Rectal smooth muscle tissue (tissue), 1 donor: ENCODE data around the gene KCNV2.

Experiments
- H3K27ac ChIP-seq: one replicate; pipeline ENCODE4 v1.7.0; 2013; ENCODE audit warnings: low read depth, low read length, inconsistent platforms
- H3K27me3 ChIP-seq: one replicate; pipeline ENCODE4 v1.7.0; 2013; ENCODE audit warnings: low read length; ENCODE audit not compliant: control insufficient read depth, insufficient read depth
- H3K36me3 ChIP-seq: one replicate; pipeline ENCODE4 v1.7.0; 2013; ENCODE audit warnings: low read length; ENCODE audit not compliant: control insufficient read depth, insufficient read depth
- H3K4me1 ChIP-seq: one replicate; pipeline ENCODE4 v1.7.0; 2013; ENCODE audit warnings: low read length; ENCODE audit not compliant: control insufficient read depth, insufficient read depth
- H3K4me3 ChIP-seq: one replicate; pipeline ENCODE4 v1.7.0; 2013; ENCODE audit warnings: low read length
- H3K9ac ChIP-seq: one replicate; pipeline ENCODE4 v1.7.0; 2013; ENCODE audit warnings: low read length

Gene KCNV2

DNA sequence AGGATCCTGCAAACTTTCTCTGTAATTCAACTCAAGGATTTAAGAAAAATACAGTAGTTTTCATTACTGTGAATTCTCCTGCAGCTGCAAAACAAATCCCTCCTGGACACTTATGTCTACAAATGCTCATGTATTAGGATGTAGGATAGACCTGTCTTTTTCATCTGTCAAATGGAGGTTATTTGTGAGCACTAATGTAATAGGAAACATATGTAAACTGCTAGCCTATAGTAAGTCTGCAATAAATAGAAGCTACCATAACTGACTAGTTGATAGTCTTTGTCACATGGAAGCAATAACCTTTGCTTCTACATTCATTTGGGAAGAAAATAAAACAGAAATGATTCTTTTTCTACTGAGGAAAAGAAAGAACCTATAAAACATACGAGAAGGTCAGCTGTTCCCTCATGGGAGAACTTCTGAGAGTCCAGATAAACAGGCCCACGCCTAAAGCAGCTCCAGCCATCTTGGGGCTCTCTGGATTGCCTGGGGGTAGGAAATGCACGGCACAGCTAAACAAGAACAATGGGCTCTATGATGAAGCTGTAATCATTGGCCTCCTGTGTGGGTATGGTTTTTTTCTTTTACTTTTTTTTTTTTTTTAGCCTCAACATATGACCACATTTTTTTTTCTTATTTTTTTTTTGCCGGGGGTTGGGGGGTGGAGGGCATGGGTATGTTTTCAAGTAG, 6.2 kb downstream of the KCNV2 start:
- H3K9ac ChIP-seq, result no peak overlapping the region
- no peak overlapping the region for H3K4me3 ChIP-seq
- no peaks in the 10 kb centered on the region for H3K27me3 ChIP-seq
- H3K36me3 ChIP-seq, result no peaks in the 10 kb centered on the region
- no peaks in the 10 kb centered on the region for H3K4me1 ChIP-seq
- no peak overlapping the region for H3K27ac ChIP-seq

DNA sequence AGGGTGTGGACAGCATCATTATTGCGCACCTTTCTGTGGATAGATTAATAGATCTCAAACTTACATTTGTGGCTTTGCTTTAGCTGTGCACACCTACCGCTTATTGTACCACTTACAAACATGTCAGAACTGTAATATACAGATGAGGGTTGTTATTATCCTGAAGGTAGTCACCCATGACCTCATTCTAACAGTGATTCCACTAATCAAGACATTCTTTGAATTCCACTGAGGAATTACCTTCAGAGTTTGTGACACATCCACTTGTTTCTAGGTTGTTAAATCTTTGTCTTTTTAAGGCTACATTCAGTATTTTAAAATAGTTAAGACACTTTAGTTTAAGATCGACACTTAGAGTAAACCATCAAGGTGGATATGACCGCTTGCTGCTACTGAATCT, 7.8 kb downstream of the KCNV2 start:
- Histone ChIP-seq H3K27me3 (no peaks in the 10 kb centered on the region), H3K9ac (no peak overlapping the region), H3K4me1 (no peaks in the 10 kb centered on the region), H3K4me3 (no peak overlapping the region), H3K36me3 (no peaks in the 10 kb centered on the region), H3K27ac (no peak overlapping the region)

DNA sequence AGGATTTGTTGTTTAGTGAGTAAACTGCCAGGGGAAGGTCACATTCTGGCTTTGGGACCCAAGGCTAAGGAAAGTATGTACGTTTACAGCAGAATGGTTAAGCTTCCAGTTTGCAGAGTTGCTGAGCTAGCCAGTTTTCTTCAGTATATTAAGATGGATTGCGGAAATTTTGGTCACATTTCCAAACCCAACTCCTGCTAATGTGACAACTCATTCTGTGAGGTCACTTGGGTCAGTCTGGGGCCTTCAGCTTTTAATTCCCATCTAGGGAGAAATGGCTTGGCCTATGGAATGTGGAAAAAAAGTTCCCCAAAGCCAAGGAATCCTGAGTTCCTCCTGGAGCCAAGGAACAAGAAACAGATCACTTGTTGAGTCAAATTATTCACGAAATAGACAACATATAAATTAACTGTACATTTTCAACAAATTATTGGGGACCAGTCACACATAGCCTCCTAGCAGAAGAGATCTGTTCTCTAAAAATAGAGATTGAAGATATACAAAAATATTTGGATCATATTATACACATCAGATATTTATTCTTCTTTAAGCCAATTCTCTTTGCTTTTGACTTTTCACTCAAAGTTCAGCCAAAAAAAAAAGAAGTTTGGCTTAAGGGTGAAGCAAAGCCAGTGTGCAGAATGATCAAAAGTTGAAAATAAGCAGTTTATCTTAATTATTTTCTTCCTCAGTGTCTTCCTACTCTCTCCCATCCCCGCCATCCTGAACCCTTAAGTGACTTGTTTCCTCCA, 8.8 kb downstream of the KCNV2 start:
- no peaks in the 10 kb centered on the region for H3K4me1 ChIP-seq
- H3K36me3 ChIP-seq, result no peaks in the 10 kb centered on the region
- H3K9ac ChIP-seq, result no peak overlapping the region
- H3K27ac ChIP-seq, result no peak overlapping the region
- no peak overlapping the region for H3K4me3 ChIP-seq
- no peaks in the 10 kb centered on the region for H3K27me3 ChIP-seq

DNA sequence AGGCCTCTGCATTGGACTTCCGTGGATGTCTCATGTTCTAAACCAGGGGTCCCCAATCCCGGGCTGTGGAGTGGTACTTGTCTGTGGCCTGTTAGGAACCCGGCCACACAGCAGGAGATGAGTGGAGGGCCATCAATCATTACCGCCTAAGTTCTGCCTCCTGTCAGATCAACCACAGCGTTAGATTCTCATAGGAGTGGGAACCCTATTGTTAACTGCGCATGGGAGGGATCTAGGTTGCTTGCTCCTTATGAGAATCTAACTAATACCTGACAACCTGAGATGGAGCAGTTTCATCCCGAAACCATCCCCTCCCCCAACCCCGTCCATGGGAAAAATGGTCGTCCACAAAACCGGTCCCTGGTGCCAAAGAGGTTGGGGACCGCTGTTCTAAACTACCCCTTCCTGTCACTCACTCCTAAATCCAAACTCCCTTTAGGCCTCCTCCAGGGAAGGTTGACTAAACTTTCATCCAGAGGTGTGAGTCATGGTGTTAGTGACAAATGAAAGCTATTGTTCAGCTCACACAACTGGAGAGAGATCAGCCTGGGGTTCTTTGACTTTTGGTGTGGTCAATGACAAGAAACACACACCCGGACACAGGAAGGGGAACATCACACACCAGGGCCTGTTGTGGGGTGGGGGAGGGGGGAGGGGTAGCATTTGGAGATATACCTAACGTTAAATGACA, 9.5 kb downstream of the KCNV2 start:
- Histone ChIP-seq H3K4me3 (no peak overlapping the region), H3K27me3 (no peaks in the 10 kb centered on the region), H3K9ac (no peak overlapping the region), H3K27ac (no peak overlapping the region), H3K36me3 (no peaks in the 10 kb centered on the region), H3K4me1 (no peaks in the 10 kb centered on the region)

DNA sequence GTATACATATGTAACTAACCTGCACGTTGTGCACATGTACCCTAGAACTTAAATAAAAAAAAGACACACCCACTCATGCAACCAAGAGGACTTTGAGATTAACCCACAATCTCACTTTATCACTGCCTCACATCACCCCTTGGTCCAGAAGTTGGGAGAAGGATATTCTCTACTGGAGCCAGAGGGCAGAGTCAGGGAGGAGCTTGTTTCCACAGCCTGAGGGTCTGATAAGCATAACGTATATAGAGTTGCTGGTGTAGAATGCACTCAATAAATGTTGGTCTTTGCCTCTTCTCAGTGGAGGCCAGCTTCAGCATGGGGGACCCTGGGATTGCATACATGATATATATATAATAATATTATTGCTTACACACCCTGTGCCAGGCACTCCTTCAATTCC, 10.1 kb downstream of the KCNV2 start:
- Histone ChIP-seq H3K27ac (no peak overlapping the region), H3K36me3 (no peaks in the 10 kb centered on the region), H3K27me3 (no peaks in the 10 kb centered on the region), H3K4me1 (no peaks in the 10 kb centered on the region), H3K9ac (no peak overlapping the region), H3K4me3 (no peak overlapping the region)

DNA sequence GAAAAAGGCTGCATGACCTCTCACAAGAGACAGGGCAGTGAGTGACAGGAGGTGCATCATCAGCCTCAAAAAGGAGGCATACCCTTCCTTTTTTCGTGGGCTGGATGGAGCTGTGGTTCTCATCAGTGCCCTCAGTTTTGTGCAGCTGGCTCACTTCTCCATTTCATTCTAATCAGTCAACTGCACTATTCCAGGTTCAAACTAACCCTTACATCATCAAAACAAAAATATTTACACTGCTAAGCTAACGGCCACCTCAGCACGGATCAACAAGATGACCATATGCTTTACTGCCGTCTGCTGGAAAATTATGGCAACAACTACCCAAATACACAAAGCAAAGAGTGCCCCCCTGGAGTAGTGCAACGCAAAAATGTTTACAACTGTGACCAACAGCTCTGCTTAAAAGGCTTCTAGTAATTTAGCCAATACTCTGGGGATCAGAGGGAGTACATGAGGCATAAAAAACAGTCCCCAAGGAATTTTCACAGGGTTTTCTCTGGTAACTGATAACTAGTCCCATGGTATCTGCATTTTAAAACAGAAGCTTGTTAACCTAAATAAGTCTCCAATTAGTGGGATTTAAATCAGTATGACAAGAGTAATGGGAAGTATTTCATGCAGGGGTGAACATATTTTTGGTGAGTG, 10.8 kb downstream of the KCNV2 start:
- Histone ChIP-seq H3K36me3 (no peaks in the 10 kb centered on the region), H3K27ac (no peak overlapping the region), H3K27me3 (no peaks in the 10 kb centered on the region), H3K4me3 (no peak overlapping the region), H3K4me1 (no peaks in the 10 kb centered on the region), H3K9ac (no peak overlapping the region)

DNA sequence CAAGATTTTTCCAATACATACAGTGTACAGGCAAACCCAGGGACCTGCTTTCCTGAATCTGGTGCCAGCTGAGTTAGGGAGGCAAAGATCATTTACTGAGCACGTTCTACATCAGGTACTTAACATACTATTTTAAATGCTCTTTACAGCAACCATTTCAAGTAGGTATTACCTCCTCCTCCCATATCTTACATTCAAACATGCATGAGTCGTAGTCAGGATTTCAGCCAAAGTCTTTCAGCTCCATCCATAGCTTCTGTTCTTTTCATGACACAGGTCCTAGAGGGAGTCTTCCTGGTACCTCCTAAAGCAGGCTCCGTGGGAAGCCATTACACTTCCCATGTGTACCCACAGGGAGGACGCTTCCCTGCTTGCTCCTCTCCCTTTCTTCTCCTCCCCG, 11.7 kb downstream of the KCNV2 start:
- Histone ChIP-seq H3K36me3 (no peaks in the 10 kb centered on the region), H3K27me3 (no peaks in the 10 kb centered on the region), H3K4me3 (no peak overlapping the region), H3K4me1 (no peaks in the 10 kb centered on the region), H3K9ac (no peak overlapping the region), H3K27ac (no peak overlapping the region)

DNA sequence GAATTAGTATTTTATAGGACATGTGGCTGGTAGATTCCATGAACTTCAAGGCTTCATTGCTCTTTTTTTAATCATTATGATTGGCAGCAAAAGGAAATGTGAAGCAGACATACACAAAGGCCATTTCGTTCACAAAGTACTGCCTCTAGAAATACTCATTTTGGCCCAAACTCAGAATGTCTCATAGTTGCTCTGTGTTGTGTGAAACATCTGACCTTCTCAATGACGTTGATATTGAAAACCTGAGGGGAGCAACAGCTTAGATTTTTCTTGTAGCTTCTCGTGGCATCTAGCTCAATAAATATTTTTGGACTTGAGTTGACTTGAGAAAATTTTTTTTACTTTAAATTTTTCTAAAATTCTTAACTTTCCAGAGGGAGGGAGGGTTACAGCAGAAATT, 12.4 kb downstream of the KCNV2 start:
- Histone ChIP-seq H3K27me3 (no peaks in the 10 kb centered on the region), H3K27ac (no peak overlapping the region), H3K4me1 (no peaks in the 10 kb centered on the region), H3K4me3 (no peak overlapping the region), H3K36me3 (no peaks in the 10 kb centered on the region), H3K9ac (no peak overlapping the region)

DNA sequence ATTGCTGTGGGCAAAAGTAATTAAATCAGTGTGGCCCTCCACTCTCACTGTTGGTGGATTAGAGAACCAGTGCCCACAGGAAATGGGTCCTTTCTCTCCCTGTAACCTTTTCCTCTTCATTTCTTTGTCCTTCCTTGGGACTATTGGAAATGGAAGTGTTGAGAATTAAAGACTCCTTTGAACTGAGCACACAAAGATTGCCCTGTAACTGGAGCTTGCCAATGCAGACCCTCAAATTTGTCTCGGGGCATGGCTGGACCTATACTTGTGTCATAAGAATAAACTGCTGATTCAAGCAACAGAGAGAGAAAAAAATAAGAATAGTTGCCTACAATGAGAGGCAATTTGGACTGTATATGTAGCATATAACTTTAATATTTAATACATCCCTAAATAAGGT, 13.7 kb downstream of the KCNV2 start:
- Histone ChIP-seq H3K9ac (no peak overlapping the region), H3K27me3 (no peaks in the 10 kb centered on the region), H3K36me3 (no peaks in the 10 kb centered on the region), H3K4me1 (no peaks in the 10 kb centered on the region), H3K4me3 (no peak overlapping the region), H3K27ac (no peak overlapping the region)

DNA sequence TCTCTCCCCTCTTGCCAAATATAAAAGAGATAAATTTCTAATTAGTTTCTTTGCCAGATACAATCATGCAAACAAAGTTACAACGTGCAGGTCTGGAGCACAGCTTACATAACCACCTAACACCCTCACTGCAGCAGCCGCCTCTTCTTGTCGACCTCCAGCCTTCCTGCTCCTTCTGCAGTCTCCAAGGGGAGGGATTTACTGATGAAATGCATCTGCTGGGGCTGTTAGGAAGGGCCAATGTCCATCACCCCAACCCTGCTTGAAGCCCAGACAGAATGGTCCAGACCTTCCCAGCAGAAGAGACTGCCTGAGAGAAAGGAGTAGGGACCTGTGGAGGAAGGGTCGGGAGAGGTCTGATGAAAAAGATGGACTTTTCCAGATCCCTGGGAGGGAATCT, 15.2 kb downstream of the KCNV2 start:
- H3K27ac ChIP-seq, result no peak overlapping the region
- H3K4me1 ChIP-seq, result no peaks in the 10 kb centered on the region

DNA sequence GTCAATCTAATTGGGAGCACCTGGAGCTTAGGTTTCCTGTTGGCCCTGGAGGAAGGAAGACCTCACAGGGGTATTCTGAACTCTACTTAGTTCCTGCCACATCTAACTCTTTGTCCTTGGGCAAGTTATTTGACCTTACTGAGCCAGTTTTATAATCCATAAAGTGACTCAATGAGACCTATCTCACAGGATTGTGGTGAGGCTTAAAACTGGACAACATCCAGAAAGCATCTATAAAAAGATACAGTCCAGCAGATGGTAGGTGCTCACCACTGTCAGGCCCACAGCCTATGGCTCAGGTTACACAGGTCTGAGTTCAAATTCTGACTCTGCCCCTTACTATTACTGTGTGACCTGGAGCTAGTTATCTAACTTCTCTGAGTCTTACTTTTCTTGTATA, 23.3 kb downstream of the KCNV2 start:
- Histone ChIP-seq H3K4me1 (no peaks in the 10 kb centered on the region), H3K36me3 (no peaks in the 10 kb centered on the region), H3K9ac (no peak overlapping the region), H3K4me3 (no peak overlapping the region), H3K27ac (no peak overlapping the region), H3K27me3 (no peaks in the 10 kb centered on the region)

More for the DNA sequence above, 15.2 kb downstream of the KCNV2 start:
- no peak overlapping the region for H3K9ac ChIP-seq
- H3K36me3 ChIP-seq, result no peaks in the 10 kb centered on the region
- H3K27me3 ChIP-seq, result no peaks in the 10 kb centered on the region
- H3K4me3 ChIP-seq, result no peak overlapping the region

DNA sequence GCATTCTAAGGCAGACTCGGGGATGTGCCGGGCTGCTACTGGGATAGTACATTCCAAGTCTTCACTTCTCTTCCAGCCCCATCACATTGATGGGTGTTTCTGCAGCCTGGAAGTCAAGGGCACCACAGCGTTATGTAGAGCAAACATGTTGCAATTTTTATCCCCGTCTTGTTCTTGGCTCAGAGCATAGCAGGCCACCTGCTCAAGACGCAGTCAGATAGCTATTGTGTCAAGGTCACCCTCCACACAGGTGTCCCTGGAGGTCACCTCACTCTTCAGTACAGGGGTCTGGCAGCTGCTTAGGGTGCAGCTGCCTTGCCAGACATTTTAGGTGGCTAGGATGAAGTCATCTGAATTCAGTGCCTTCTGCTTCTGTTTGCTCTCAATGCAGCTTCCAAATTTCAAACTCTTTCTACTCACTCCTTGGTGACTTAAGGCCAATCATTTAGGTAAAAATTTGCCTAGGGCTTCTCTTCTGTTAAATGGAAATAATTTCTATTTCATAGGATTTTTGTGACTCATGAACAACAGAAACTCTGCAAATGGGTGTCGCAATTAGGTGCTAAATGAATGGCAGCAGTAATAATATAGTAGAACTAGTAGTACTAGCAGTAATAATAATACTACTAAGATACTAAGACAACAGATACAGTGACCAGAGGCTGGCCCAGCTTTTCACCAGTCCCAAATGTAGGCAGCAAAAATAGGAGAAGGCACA, 24.3 kb downstream of the KCNV2 start:
- H3K4me1 ChIP-seq, result no peaks in the 10 kb centered on the region
- H3K27ac ChIP-seq, result no peak overlapping the region
- H3K36me3 ChIP-seq, result no peaks in the 10 kb centered on the region
- H3K9ac ChIP-seq, result no peak overlapping the region
- no peak overlapping the region for H3K4me3 ChIP-seq
- no peaks in the 10 kb centered on the region for H3K27me3 ChIP-seq
